Measurements from ENCODE around the gene ATP8A2. TPM values are rescaled to one million over a fixed set of nuclear protein-coding genes. Genes with fewer than 3 reads are reported as not detected.

The ATP8A2 gene
- total and polyA plus RNA-seq, 9 donors = 0.23 to 0.95 (median 0.35) TPM

DNA sequence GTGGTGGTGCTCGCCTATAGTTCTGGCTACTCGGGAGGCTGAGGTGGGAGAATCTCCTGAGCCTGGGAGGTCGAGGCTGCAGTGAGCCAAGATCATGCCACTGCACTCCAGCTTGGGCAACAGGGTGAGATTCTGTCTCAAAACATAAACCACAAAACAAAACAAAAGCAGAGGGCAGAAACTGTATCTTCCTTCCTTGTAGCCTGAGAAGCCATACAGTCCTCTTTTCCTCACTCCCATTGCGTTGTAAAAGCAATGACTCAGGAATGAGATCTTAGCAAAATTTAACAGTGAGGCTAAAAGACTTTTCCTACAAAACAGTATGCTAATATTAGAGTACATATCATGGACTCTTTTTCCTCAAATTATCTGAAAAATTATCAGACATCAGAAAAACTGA, 549.2 kb downstream of the ATP8A2 start:
- WGBS, 3 donors = 79 to 81% (median 80%) methylated on average over 4 of the region's 4 CpGs
- intact Hi-C loops (cut with DNase I) = no loop called here
- no peak overlapping the region for H3K4me3 ChIP-seq
- no peak overlapping the region for H3K27ac ChIP-seq
- H3K4me1 ChIP-seq (ENCODE audit: insufficient read depth) = no peaks in the 10 kb centered on the region
- no peak for TF ChIP-seq POLR2A (IDR thresholded peaks at IDR 0.05)
- no peak for TF ChIP-seq EP300 (IDR thresholded peaks at IDR 0.05)
- TF ChIP-seq, protein P1, sequence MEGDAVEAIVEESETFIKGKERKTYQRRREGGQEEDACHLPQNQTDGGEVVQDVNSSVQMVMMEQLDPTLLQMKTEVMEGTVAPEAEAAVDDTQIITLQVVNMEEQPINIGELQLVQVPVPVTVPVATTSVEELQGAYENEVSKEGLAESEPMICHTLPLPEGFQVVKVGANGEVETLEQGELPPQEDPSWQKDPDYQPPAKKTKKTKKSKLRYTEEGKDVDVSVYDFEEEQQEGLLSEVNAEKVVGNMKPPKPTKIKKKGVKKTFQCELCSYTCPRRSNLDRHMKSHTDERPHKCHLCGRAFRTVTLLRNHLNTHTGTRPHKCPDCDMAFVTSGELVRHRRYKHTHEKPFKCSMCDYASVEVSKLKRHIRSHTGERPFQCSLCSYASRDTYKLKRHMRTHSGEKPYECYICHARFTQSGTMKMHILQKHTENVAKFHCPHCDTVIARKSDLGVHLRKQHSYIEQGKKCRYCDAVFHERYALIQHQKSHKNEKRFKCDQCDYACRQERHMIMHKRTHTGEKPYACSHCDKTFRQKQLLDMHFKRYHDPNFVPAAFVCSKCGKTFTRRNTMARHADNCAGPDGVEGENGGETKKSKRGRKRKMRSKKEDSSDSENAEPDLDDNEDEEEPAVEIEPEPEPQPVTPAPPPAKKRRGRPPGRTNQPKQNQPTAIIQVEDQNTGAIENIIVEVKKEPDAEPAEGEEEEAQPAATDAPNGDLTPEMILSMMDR (IDR thresholded peaks at IDR 0.05) = no peak
- no peak for DNase-seq
- H3K36me3 ChIP-seq = no peaks in the 10 kb centered on the region
- H3K27me3 ChIP-seq = no peaks in the 10 kb centered on the region
- no peaks in the 10 kb centered on the region for H3K9me3 ChIP-seq

DNA sequence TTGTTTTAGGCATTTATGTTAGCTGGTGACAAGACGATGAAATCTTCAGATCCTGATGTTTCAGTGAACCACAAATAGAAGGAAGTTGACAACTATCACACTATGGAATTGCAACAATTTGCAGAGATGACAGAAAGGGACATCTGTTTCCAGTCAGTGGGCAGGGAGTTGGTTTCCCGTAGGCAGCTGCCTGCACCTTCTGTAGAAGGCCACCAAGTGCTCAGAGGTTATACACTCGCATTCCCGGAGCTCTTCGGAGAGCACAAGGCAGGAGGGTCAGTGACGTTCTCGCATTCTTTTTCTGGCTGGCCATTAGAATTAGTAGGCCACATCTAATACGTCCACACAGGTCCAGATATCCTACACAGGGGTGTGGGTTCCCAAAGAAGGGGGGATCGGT, 550.6 kb downstream of the ATP8A2 start:
- Histone ChIP-seq H3K9me3 (no peaks in the 10 kb centered on the region), H3K4me3 (no peak overlapping the region), H3K4me1 (ENCODE audit: insufficient read depth) (no peaks in the 10 kb centered on the region), H3K27ac (no peak overlapping the region), H3K36me3 (no peaks in the 10 kb centered on the region), H3K27me3 (no peaks in the 10 kb centered on the region)
- intact Hi-C loops (cut with DNase I) = loop anchor here in 1 of 4 donors (2.0 kb wide), 1 partner anchor 20 kb away; no protein-coding TSS in a partner anchor
- TF ChIP-seq EP300 (IDR thresholded peaks at IDR 0.05) (no peak), POLR2A (IDR thresholded peaks at IDR 0.05) (no peak)
- TF ChIP-seq, protein P1 (IDR thresholded peaks at IDR 0.05) = no peak
- 70 to 76% (median 71%) methylated on average over 9 of the region's 9 CpGs for WGBS, 3 donors
- DNase-seq = no peak

DNA sequence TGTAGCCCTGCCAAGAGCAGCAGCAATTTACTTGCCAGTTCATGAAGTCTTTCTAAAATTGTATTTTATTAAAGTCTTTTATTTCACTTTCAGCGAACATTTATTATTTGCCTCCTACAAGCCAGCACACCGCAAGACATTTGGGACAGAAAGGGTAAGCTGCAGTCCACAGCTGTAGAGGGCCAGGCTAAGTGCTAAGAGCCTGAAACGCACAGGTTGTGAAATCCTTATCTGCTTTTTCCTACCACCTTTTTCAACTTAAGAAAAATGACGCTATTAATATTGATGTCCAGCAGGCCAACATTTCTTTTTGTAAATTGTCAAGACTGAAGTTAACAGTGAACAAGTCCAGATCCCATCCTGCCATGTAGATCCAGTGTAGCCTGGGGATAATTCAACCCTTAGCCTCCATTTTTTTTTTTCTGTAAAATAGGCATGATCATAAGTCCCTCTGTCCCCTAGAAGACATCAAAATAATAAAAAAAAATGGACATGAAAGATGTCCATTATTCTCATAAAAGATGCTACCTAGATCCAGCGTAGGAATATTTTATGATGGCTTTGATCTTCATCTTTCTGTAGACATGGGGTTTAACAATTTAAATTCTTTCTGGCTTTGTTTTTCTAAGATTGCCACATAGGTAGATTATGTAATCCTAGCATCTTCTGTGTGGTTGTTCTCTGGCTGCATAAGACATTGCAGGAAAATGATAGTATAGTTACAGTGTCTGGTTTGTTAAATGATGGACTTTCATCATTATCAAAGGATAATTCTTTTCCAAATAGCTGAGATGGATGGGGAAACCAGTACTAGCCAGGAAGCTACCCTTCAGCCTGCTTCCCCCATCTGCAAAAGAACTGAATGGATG, 551.7 kb downstream of the ATP8A2 start:
- Histone ChIP-seq H3K27ac (no peak overlapping the region), H3K27me3 (no peaks in the 10 kb centered on the region), H3K4me1 (ENCODE audit: insufficient read depth) (no peaks in the 10 kb centered on the region), H3K9me3 (no peaks in the 10 kb centered on the region), H3K4me3 (no peak overlapping the region), H3K36me3 (no peaks in the 10 kb centered on the region)
- 70 to 83% (median 78%) methylated on average over 5 of the region's 5 CpGs for WGBS, 3 donors
- intact Hi-C loops (cut with DNase I) = loop anchor here in 1 of 4 donors (2.0 kb wide), 1 partner anchor 19 kb away; no protein-coding TSS in a partner anchor
- no peak for DNase-seq
- TF ChIP-seq, protein P1 (IDR thresholded peaks at IDR 0.05) = no peak
- no peak for TF ChIP-seq EP300 (IDR thresholded peaks at IDR 0.05)
- no peak for TF ChIP-seq POLR2A (IDR thresholded peaks at IDR 0.05)

DNA sequence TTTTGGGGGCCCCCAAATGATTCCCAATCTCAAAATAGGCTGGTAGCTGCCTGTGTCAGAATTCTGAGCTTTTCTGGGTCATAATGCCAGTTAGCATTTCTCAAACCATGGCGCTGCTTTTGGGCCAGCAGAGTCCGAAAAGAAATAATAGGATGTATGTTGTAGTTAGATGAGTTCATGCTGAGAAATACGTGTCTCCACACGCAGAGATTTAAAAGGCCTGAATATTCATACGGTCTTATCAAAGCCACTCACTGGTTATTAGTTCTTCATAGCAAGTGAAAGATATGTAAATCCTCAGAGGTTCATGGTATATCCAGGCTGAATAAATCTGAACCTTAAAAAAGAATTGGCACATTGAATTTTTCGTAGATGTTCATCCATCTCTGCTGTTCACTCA, 555.6 kb downstream of the ATP8A2 start:
- no peak for TF ChIP-seq EP300 (IDR thresholded peaks at IDR 0.05)
- no peak for TF ChIP-seq POLR2A (IDR thresholded peaks at IDR 0.05)
- TF ChIP-seq, protein P1 (IDR thresholded peaks at IDR 0.05) = no peak
- 41 to 61% (median 47%) methylated on average over 6 of the region's 6 CpGs for WGBS, 3 donors
- Histone ChIP-seq H3K4me3 (no peak overlapping the region), H3K36me3 (no peaks in the 10 kb centered on the region), H3K4me1 (ENCODE audit: insufficient read depth) (peaks cover 3% of the 10 kb centered on the region), H3K27me3 (no peaks in the 10 kb centered on the region), H3K27ac (no peak overlapping the region), H3K9me3 (no peaks in the 10 kb centered on the region)
- no peak for DNase-seq
- intact Hi-C loops (cut with DNase I) = no loop called here
